Measurements from ENCODE around the gene PDP2. TPM values are rescaled to one million over a fixed set of nuclear protein-coding genes. Genes with fewer than 3 reads are reported as not detected.

Gene PDP2
- total and polyA plus RNA-seq, 10 of the 15 experiments (the other 5 are each of a cell fraction or from before 2014, with no cell fraction given) = 1.9 to 31.1 (median 6.2) TPM

- Histone ChIP-seq H3K36me3 (ENCODE audit: control insufficient read depth in 2 of 2, insufficient read depth in 2 of 2, low read length in 1 of 2) (no peaks in the 10 kb centered on the region), H3K4me1 (ENCODE audit: control insufficient read depth, insufficient read depth, low read length) (no peaks in the 10 kb centered on the region), H3K4me2 (ENCODE audit: control insufficient read depth, insufficient read depth) (no peak overlapping the region), H4K20me1 (ENCODE audit: control insufficient read depth, insufficient read depth) (no peaks in the 10 kb centered on the region), H3K79me2 (ENCODE audit: control insufficient read depth, insufficient read depth, low read length) (no peaks in the 10 kb centered on the region), H3K9ac (ENCODE audit: control insufficient read depth, insufficient read depth, low read length) (no peak overlapping the region), H3K27me3 (replicated peaks in 1 of 2; ENCODE audit: control insufficient read depth in 2 of 2, insufficient read depth in 2 of 2, low read length in 1 of 2) (peaks cover 0 to 8% of the 10 kb centered on the region in 2 experiments; a peak in 3 of 4 replicates), H3K4me3 (no peak overlapping the region), H3K27ac (ENCODE audit: control insufficient read depth, insufficient read depth) (no peak overlapping the region), H2AFZ (ENCODE audit: control insufficient read depth, low read depth, low read length) (no peak overlapping the region), H3K9me3 (replicated peaks; ENCODE audit: control insufficient read depth, insufficient read depth, low read length) (no peaks in the 10 kb centered on the region)
- BruUV-seq (replicated peaks) = no TSS peak
- intact Hi-C loops (cut with micrococcal nuclease; ENCODE audit: unreplicated experiment) = no loop called here
- ChIA-PET CTCF (interaction anchor here (1.5 to 3.2 kb wide), 2 partner anchors 10 to 27 kb away, joined by 6 to 26 read pairs; partner anchors contain the start of gene NAE1), RAD21 (ENCODE audit: unreplicated experiment) (no interaction called here), SMC1A (ENCODE audit: uncharacterized antibody, unreplicated experiment) (no interaction called here), POLR2A (no interaction called here)
- no peak for ATAC-seq
- 56% methylated on average over 4 of the region's 4 CpGs for WGBS (ENCODE audit: insufficient coverage, insufficient replicate concordance, low lambda C conversion rate, missing lambda C conversion rate)
- in situ Hi-C loops (cut with MboI) = no loop called here
- FAIRE-seq = no peak
- TF ChIP-seq KLF5 (IDR thresholded peaks at IDR 0.05; ENCODE audit: partially characterized antibody) (no peak), SMAD1 (IDR thresholded peaks at IDR 0.05; ENCODE audit: low read depth, partially characterized antibody) (no peak), BACH1 (IDR thresholded peaks at IDR 0.05; ENCODE audit: borderline replicate concordance) (no peak), SMAD5 (IDR thresholded peaks at IDR 0.05; ENCODE audit: low read depth) (no peak), LARP7 (IDR thresholded peaks at IDR 0.05) (no peak), SMARCA5 (IDR thresholded peaks at IDR 0.05) (no peak), SRF (IDR thresholded peaks at IDR 0.05; ENCODE audit: low read depth in 2 of 2, low read length in 2 of 2) (no peak), JUNB (IDR thresholded peaks at IDR 0.05) (no peak), YY1 (IDR thresholded peaks at IDR 0.05; ENCODE audit: low read depth, low read length) (no peak), RAD51 (IDR thresholded peaks at IDR 0.05) (no peak), SMC3 (IDR thresholded peaks at IDR 0.05; ENCODE audit: borderline replicate concordance, low read length) (no peak), SP1 (IDR thresholded peaks at IDR 0.05; ENCODE audit: low read depth, low read length) (no peak), ZNF592 (IDR thresholded peaks at IDR 0.05) (no peak), RUNX3 (IDR thresholded peaks at IDR 0.05; ENCODE audit: low read length) (no peak), CTCF (IDR thresholded peaks at IDR 0.05 in 2 of 3, conservative IDR thresholded peaks at IDR 0.05 in 1 of 3; ENCODE audit: control insufficient read depth in 2 of 3, extremely low read depth in 1 of 3, insufficient read depth in 1 of 3, low read depth in 3 of 3, low read length in 3 of 3) (no peak), ASH2L (IDR thresholded peaks at IDR 0.05; ENCODE audit: borderline replicate concordance, low read depth) (no peak), ETV6 (conservative IDR thresholded peaks at IDR 0.05 in 1 of 2, IDR thresholded peaks at IDR 0.05 in 1 of 2; ENCODE audit: borderline replicate concordance in 1 of 2, low read depth in 1 of 2) (no peak), CREB1 (IDR thresholded peaks at IDR 0.05; ENCODE audit: low read depth) (no peak)
- TF ChIP-seq, protein P1, sequence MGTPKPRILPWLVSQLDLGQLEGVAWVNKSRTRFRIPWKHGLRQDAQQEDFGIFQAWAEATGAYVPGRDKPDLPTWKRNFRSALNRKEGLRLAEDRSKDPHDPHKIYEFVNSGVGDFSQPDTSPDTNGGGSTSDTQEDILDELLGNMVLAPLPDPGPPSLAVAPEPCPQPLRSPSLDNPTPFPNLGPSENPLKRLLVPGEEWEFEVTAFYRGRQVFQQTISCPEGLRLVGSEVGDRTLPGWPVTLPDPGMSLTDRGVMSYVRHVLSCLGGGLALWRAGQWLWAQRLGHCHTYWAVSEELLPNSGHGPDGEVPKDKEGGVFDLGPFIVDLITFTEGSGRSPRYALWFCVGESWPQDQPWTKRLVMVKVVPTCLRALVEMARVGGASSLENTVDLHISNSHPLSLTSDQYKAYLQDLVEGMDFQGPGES (IDR thresholded peaks at IDR 0.05) = no peak
- no peak for DNase-seq (ENCODE audit: low read depth, low spot score)
These were observed 38.9 kb upstream of the PDP2 start for GRCh38 chr16:66841366-66841765.

Data from GM12878 (cell line).